Activated CD4-positive, alpha-beta memory T cell treated with anti-CD3 and anti-CD28 coated beads for 36 hours (primary cell): Measurements from ENCODE around the gene NR5A1. TPM values are rescaled to one million over a fixed set of nuclear protein-coding genes. Genes with fewer than 3 reads are reported as not detected.

Experiments used
- CTCF ChIA-PET: fragments of 350-600 bp; sonication (Branson Sonifier 250); formaldehyde crosslinking; loops from one replicate; lab custom pipeline; 2021; ENCODE audit warnings: antibody characterized with exemption, inconsistent platforms; lab: Charles Lee
- POLR2A ChIA-PET: fragments of 350-600 bp; sonication (Branson Sonifier 250); formaldehyde crosslinking; loops from one replicate; lab custom pipeline; 2021; ENCODE audit warnings: antibody characterized with exemption; lab: Charles Lee
- DNase-seq: peaks from one replicate; pipeline ENCODE4 v3.0.0-alpha.2; 2020
- H3K27ac Mint-ChIP-seq: one replicate; pipeline ENCODE4 v1.8.0; 2021; ENCODE audit warnings: mixed read lengths
- H3K27me3 Mint-ChIP-seq: one replicate; pipeline ENCODE4 v1.8.0; 2021; ENCODE audit warnings: mixed read lengths
- H3K36me3 Mint-ChIP-seq: one replicate; pipeline ENCODE4 v1.8.0; 2021; ENCODE audit warnings: mixed read lengths
- H3K4me1 Mint-ChIP-seq: one replicate; pipeline ENCODE4 v1.8.0; 2021; ENCODE audit warnings: low read depth, mixed read lengths
- H3K4me3 Mint-ChIP-seq: one replicate; pipeline ENCODE4 v1.8.0; 2021; ENCODE audit warnings: mild to moderate bottlenecking, mixed read lengths
- H3K9me3 Mint-ChIP-seq: one replicate; pipeline ENCODE4 v1.8.0; 2021; ENCODE audit warnings: mixed read lengths
- intact Hi-C: fragments of 100-400 bp; cut with micrococcal nuclease; formaldehyde crosslinking; loops from one replicate; pipeline ENCODE4 v1.15.1; 2023
- total RNA-seq, 2 experiments: library from RNA; stranded (reverse); gene quantifications; one replicate each; pipeline ENCODE4 v1.2.3, GENCODE V29; 2021

Gene NR5A1
- total RNA-seq, 2 experiments from 2014 or later = not detected

- intact Hi-C loops = no loop called here
- Mint-ChIP-seq H3K4me1 (peaks cover 17% of the 10 kb centered on the region), H3K4me3 (no peak overlapping the region), H3K27me3 (peaks cover 23% of the 10 kb centered on the region), H3K36me3 (peaks cover 1% of the 10 kb centered on the region), H3K27ac (no peak overlapping the region), H3K9me3 (no peaks in the 10 kb centered on the region)
- DNase-seq = no peak
- POLR2A ChIA-PET = no interaction called here
- CTCF ChIA-PET = no interaction called here
Measured at GRCh38 chr9:124503713-124504529, 3.3 kb downstream of the NR5A1 start.

GRCh38 chr9:124502711-124503702 lies 4.2 kb downstream of the NR5A1 start:
- POLR2A ChIA-PET = no interaction called here
- intact Hi-C loops = no loop called here

GRCh38 chr9:124501771-124502320 lies 5.4 kb downstream of the NR5A1 start:
- peaks cover 23% of the 10 kb centered on the region for H3K27me3 Mint-ChIP-seq
- intact Hi-C loops = no loop called here
- DNase-seq = no peak
- peaks cover 17% of the 10 kb centered on the region for H3K4me1 Mint-ChIP-seq
- ChIA-PET POLR2A (no interaction called here), CTCF (interaction anchor here (1.0 to 1.4 kb wide), 2 partner anchors 21 to 35 kb away, joined by 3 read pairs; no protein-coding TSS in a partner anchor)
- H3K9me3 Mint-ChIP-seq = no peaks in the 10 kb centered on the region
- no peak overlapping the region for H3K27ac Mint-ChIP-seq
- no peak overlapping the region for H3K4me3 Mint-ChIP-seq
- H3K36me3 Mint-ChIP-seq = peaks cover 1% of the 10 kb centered on the region

More at GRCh38 chr9:124502711-124503702, 4.2 kb downstream of the NR5A1 start:
- Mint-ChIP-seq H3K27ac (no peak overlapping the region), H3K4me1 (peaks cover 17% of the 10 kb centered on the region), H3K27me3 (peaks cover 23% of the 10 kb centered on the region), H3K4me3 (no peak overlapping the region), H3K36me3 (peaks cover 1% of the 10 kb centered on the region), H3K9me3 (no peaks in the 10 kb centered on the region)
- DNase-seq = no peak
- CTCF ChIA-PET = no interaction called here

- Mint-ChIP-seq H3K27ac (no peak overlapping the region), H3K27me3 (peaks cover 21% of the 10 kb centered on the region), H3K9me3 (no peaks in the 10 kb centered on the region), H3K36me3 (peaks cover 1% of the 10 kb centered on the region), H3K4me1 (peaks cover 18% of the 10 kb centered on the region), H3K4me3 (no peak overlapping the region)
- ChIA-PET CTCF (interaction anchor here (1.0 to 1.4 kb wide), 2 partner anchors 20 to 36 kb away, joined by 3 read pairs; no protein-coding TSS in a partner anchor), POLR2A (no interaction called here)
- no peak for DNase-seq
- intact Hi-C loops = no loop called here
Measured at GRCh38 chr9:124500796-124501611, 6.2 kb downstream of the NR5A1 start.

- peaks cover 17% of the 10 kb centered on the region for H3K27me3 Mint-ChIP-seq
- H3K36me3 Mint-ChIP-seq = peaks cover 1% of the 10 kb centered on the region
- ChIA-PET CTCF (no interaction called here), POLR2A (no interaction called here)
- DNase-seq = no peak
- peaks cover 19% of the 10 kb centered on the region for H3K4me1 Mint-ChIP-seq
- H3K9me3 Mint-ChIP-seq = no peaks in the 10 kb centered on the region
- no peak overlapping the region for H3K4me3 Mint-ChIP-seq
- H3K27ac Mint-ChIP-seq = no peak overlapping the region
- intact Hi-C loops = no loop called here
Measured at GRCh38 chr9:124500028-124500795, 7.0 kb downstream of the NR5A1 start.

- Mint-ChIP-seq H3K27ac (no peak overlapping the region), H3K36me3 (peaks cover 1% of the 10 kb centered on the region), H3K9me3 (no peaks in the 10 kb centered on the region), H3K27me3 (peaks cover 15% of the 10 kb centered on the region), H3K4me3 (no peak overlapping the region), H3K4me1 (peaks cover 19% of the 10 kb centered on the region)
- no peak for DNase-seq
- intact Hi-C loops = no loop called here
- ChIA-PET POLR2A (no interaction called here), CTCF (no interaction called here)
Measured at GRCh38 chr9:124499216-124499615, 8.0 kb downstream of the NR5A1 start.

GRCh38 chr9:124498499-124499146 lies 8.6 kb downstream of the NR5A1 start:
- H3K27me3 Mint-ChIP-seq = peaks cover 11% of the 10 kb centered on the region

GRCh38 chr9:124498040-124498439 lies 9.2 kb downstream of the NR5A1 start:
- ChIA-PET POLR2A (no interaction called here), CTCF (no interaction called here)
- Mint-ChIP-seq H3K4me1 (peaks cover 13% of the 10 kb centered on the region), H3K27ac (no peak overlapping the region), H3K4me3 (no peak overlapping the region), H3K27me3 (peaks cover 8% of the 10 kb centered on the region), H3K9me3 (no peaks in the 10 kb centered on the region), H3K36me3 (no peaks in the 10 kb centered on the region)
- no peak for DNase-seq
- intact Hi-C loops = no loop called here

More at GRCh38 chr9:124498499-124499146, 8.6 kb downstream of the NR5A1 start:
- ChIA-PET POLR2A (no interaction called here), CTCF (no interaction called here)
- H3K4me3 Mint-ChIP-seq = no peak overlapping the region
- peaks cover 14% of the 10 kb centered on the region for H3K4me1 Mint-ChIP-seq
- intact Hi-C loops = no loop called here
- H3K9me3 Mint-ChIP-seq = no peaks in the 10 kb centered on the region
- DNase-seq = no peak
- no peak overlapping the region for H3K27ac Mint-ChIP-seq
- no peaks in the 10 kb centered on the region for H3K36me3 Mint-ChIP-seq

GRCh38 chr9:124497441-124497840 lies 9.8 kb downstream of the NR5A1 start:
- DNase-seq = no peak
- intact Hi-C loops = no loop called here
- H3K9me3 Mint-ChIP-seq = no peaks in the 10 kb centered on the region
- H3K27ac Mint-ChIP-seq = no peak overlapping the region
- CTCF ChIA-PET = interaction anchor here (1.2 kb wide), 1 partner anchor 214 kb away, joined by 3 read pairs; no protein-coding TSS in a partner anchor
- no peak overlapping the region for H3K4me3 Mint-ChIP-seq
- H3K4me1 Mint-ChIP-seq = peaks cover 13% of the 10 kb centered on the region
- POLR2A ChIA-PET = no interaction called here
- H3K36me3 Mint-ChIP-seq = no peaks in the 10 kb centered on the region
- peaks cover 7% of the 10 kb centered on the region for H3K27me3 Mint-ChIP-seq

GRCh38 chr9:124496463-124496862 lies 10.7 kb downstream of the NR5A1 start:
- no peaks in the 10 kb centered on the region for H3K36me3 Mint-ChIP-seq
- ChIA-PET POLR2A (no interaction called here), CTCF (interaction anchor here (0.6 to 1.2 kb wide), 3 partner anchors 40 to 215 kb away, joined by 3 read pairs; no protein-coding TSS in a partner anchor)
- DNase-seq = no peak
- H3K4me3 Mint-ChIP-seq = no peak overlapping the region
- H3K27ac Mint-ChIP-seq = no peak overlapping the region
- peaks cover 2% of the 10 kb centered on the region for H3K27me3 Mint-ChIP-seq
- no peaks in the 10 kb centered on the region for H3K9me3 Mint-ChIP-seq
- intact Hi-C loops = no loop called here
- peaks cover 13% of the 10 kb centered on the region for H3K4me1 Mint-ChIP-seq
